Globus pallidus (tissue), 1 donor: ENCODE results near the gene MAP3K13.
"Not testable (repeated sequence)": the region's sequence is repeated elsewhere in the genome, so short reads cannot be mapped to it uniquely, and the experiment has no call there.

Source experiments
- DNase-seq: peaks from one replicate; pipeline ENCODE4 v3.0.0-alpha.2; 2015; ENCODE audit warnings: low spot score

MAP3K13 gene

GRCh38 chr3:185451432-185451831 is 88.5 kb downstream of the MAP3K13 start:
- not testable (repeated sequence) for DNase-seq

DNA sequence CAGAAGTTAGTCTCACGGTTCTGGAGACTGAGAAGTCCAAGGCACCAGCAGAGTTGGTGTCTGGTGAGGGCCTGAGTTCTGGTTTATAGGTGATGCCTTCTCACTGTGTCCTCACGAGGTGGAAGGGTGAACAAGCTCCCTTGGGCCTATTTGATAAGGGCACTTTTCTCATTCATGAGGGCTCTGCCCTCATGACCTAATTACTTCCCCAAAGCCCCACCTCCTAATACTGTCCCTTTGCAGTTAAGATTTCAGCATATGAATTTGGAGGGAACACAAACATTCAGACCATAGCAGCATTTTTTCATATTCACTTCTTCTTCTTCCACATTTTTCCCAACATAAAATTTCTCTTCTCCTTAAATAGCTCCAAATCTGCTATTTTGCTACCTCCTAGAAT is 94.4 kb downstream of the MAP3K13 start:
- DNase-seq: no peak

GRCh38 chr3:185460309-185460708 is 97.4 kb downstream of the MAP3K13 start:
- DNase-seq: no peak

DNA sequence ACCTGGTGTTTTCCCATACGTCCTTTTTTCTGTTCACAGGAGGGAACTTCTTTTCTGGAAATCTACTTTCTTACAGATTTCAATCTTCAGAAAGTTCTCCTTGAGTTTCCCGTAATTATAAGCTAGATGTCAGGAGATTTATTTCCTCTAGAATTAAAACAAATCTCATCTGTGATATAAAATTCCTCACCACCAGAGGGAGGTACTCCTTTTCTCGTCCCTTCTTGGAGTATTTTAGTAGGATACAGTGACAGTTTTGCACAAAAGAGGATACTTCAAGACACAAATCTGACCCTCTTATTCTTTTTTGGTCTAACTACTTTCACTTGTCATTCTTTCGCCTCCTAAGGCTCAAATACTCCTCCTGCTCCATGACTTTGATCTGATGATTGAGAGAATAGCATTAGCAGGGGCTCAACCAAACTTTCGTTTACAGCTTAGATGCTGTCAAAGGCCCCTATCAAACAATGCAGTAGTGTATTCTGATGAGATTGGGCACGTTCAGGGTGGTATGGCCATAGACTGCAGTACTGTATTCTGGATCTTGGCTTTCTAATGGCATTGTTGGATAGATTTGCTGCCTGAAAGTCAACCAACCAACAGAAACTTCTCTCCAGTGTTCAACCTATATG is 97.9 kb downstream of the MAP3K13 start:
- peak; percentile 3 for DNase-seq

DNA sequence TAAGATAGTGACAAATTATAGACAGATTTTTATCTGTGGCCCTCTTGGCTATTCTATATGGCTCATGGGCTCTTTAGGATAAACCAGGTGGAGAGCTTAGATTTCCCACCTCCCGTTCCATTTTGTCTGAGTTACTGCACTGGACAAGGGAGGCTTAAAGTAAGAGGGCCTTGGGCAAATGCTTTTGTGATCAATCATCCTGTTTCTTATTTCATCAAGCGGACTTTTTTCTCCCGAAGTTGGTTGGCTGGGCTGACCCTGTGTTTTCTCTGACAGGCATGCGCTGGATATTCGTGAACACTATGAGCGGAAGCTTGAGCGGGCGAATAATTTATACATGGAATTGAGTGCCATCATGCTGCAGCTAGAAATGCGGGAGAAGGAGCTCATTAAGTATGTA is 102.5 kb downstream of the MAP3K13 start:
- DNase-seq: no peak

DNA sequence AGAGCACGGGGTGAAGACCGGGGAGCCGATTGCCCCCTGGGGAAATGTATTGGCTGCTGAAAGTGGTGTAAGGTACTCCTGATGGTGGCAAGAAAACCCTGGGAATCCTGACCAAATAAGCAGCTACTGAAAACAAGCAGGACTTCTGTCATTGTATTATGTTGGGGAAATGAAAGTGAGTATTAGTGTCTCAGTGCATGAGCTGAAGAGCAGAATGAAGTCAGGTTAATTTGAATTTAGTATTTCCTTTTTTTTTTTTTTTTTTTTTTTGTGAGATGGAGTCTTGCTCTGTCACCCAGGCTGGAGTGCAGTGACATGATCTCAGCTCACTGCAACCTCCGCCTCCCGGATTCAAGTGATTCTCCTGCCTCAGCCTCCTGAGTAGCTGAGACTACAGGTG is 103.2 kb downstream of the MAP3K13 start:
- DNase-seq: not testable (repeated sequence)

- DNase-seq: no peak
These were observed 106.6 kb downstream of the MAP3K13 start for GRCh38 chr3:185469542-185469941.

- DNase-seq: no peak
These were observed 107.4 kb downstream of the MAP3K13 start for GRCh38 chr3:185470323-185470722.

GRCh38 chr3:185473290-185473815 is 110.4 kb downstream of the MAP3K13 start:
- DNase-seq: no peak

DNA sequence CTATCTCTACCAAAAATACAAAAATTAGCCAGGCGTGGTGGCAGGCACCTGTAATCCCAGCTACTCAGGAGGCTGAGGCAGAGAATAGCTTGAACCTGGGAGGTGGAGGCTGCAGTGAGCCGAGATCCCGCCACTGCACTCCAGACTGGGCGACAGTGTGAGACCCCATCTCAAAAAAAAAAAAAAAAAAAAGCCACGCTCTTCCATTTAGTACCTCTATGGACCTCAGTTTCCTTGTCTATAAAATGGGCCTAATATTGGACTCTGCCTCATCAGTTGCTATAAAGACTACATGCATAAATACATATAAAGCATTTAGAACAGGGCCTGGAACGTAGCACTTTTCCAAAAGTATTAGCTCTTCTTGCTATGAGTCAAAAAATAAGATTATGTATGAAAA is 112.0 kb downstream of the MAP3K13 start:
- DNase-seq: not testable (repeated sequence)

- no peak for DNase-seq
These were observed 114.4 kb downstream of the MAP3K13 start for GRCh38 chr3:185477316-185477715.

DNA sequence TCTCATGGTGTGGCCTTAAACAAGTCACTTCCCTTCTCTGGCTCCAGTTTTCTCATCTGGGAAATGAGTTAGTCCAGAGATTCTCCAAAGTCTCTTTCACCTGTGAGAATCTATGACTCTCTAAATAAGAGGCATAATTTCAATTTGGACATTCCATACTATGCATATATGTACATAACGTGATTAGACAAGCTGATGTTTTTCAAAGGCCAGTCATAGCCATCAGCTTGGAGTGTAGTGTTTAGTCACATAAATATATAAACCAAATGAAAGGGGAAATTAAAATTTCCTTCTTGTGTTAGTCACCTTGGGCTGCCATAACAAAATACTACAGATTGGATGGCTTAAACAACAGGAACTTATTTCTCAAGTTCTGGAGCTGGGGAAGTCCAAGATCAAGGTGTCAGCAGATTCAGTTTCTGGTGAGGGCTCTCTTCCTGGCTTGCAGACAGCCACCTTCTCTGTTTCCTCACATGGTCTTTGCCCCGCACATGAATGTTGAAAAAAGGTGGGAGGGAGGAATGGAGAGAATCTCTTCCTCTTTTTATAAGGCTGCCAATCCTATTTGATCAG is 116.5 kb downstream of the MAP3K13 start:
- no peak for DNase-seq

- no peak for DNase-seq
These were observed 121.4 kb downstream of the MAP3K13 start for GRCh38 chr3:185484296-185484695.

DNA sequence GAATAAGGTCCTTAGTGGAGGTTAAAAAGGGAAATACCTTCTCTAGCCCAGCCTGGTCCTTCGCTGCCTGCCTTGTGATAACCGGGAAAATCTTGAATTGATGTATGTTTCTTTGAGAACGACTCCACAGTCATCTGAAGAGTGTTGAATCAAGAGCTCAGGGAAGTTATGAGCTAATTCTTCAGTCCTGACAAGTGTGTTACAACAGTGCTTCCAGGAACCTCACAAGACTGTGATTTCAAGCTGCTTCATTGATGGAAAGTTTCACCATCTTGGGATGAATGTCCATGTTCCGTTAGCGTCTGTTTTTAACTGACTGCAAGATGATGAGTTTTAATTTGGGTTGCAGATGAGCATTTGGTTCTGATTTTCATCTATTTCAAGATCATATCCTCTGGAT is 123.5 kb downstream of the MAP3K13 start:
- DNase-seq: no peak

GRCh38 chr3:185488465-185488864 is 125.5 kb downstream of the MAP3K13 start:
- no peak for DNase-seq

DNA sequence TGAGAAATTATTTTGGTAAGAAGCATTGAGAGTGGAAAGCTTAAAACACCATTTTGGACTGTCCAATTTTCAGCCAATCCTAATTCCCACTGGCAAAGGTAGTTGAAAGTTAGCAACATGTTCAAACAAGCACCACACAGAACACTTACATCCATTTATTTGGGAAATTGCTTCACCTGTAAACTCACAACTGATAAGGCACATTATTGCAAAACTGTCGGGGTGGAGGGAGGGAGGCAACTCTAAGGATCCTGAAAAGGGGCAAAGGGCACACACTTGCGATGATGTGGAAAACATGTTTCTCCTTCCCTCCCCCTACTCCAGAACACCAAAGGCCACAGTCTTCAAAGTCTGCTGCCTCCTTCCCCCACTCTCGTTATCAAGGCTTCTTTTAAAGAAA is 126.5 kb downstream of the MAP3K13 start:
- no peak for DNase-seq

DNA sequence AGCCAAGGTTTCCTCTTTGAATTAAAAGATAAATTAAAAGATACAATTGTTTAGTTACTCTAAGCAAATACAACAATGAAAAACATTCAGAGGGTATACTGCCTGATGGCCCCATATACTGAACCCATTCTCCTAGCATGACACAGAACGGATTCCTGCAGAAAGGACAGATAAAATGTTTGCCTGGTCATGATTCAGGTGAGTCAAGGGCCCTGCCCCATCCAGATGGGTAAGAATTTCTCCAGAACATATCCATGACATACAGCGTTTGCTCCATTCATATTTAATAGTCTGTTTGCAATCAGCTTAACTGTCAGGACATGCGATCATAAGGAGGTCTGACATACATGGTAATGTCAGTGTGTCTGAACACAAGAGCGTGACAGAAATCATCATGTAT is 127.3 kb downstream of the MAP3K13 start:
- DNase-seq: no peak

DNA sequence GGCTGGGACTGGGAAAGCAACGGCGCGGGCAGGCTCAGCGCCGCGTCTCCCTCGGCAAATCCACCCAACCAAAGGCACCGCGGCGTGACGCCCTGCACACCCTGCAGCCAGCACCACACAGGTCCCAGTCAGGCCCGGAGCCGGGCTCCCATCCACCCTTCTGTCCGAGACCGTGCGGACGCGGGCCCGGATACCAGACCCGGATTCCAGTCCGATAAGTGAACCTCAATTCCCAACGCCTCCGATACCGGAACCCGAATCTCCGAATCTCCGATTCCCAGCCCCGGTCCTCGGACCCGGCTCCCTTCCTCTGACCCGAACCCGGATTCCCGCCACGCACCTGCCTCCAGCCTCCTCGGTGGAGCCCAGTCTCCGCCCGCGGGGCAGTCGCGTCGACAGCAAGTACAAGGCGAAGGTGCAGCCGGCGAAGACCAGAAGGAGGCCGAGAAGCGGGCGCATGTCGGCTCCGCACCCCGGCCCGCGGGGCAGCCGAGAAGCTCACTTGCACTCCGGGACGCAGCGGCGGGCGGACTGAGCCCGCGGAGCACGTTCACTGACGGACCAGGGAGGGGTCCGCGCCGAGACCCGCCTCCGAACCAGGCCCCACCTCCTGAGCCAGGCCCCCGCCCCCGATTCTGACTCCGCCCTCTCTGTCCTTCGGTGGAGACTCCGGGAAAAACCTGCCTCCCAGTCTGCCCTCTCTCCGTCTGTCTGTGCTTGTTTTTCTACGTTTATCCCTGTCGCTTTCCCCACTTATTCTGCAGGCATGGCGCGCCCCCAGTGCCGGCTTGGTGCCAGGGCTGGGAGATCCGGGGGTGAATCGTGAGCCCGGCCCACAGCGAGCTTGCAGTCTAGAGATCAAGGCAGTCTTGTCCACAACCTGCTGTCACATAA is 135.8 kb downstream of the MAP3K13 start, which contains the start of gene TMEM41A:
TMEM41A (minus strand) TSS at position 533 of the 894 bp plus-strand sequence; CDS start at position 459, 74 bp downstream.
- peak; percentile 84 for DNase-seq

DNA sequence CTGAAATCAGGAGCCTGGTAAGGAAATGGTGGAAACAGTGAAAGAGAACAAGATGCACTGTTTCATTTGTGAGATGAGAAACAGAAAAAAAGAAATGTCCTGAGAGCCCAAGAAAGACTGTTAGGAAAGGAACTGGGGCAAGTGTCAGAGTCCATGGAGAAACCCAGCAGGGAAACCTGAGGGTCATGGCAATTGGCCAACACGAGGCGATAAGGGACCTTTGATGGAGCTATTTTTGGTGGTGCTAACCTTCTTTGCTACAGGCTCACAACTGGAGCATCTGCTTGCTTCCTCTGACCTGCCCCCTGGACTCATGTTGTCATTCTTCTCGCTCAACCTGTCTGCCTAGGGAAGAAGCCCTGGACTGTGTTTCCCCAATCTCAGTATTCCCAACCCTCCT is 140.1 kb downstream of the MAP3K13 start:
- DNase-seq: no peak

GRCh38 chr3:185503521-185503920 is 140.6 kb downstream of the MAP3K13 start:
- no peak for DNase-seq

GRCh38 chr3:185504636-185505035 is 141.7 kb downstream of the MAP3K13 start:
- DNase-seq: no peak

DNA sequence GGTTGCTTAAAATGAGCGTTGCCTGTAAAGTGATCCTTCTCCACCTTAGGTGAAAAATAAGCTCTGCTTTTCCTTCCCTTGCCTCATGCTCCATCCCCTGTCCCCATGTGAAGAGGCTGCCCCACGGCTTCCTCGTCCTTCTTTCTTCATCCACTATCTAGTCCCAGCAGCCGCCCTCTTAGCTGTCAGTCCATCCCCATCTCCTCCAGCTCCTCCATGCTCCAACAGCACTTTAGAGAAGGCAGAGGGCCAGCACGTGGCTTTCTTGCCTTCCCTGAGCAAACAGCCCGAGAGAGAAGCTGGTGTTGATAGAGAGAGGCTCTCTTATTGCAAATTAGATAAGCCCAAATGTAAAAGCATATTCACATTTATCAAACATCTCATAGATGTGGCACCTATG is 144.9 kb downstream of the MAP3K13 start:
- DNase-seq: no peak
